Dendritic cell treated with granulocyte-macrophage colony-stimulating factor and Interleukin-4, amounts not matched to agents 40 ng/mL and 50 ng/mL, for 4 days (primary cell): ENCODE data around the gene PPP5C.
A peak's percentile ranks its signal among the peaks of the same experiment; 100 is the strongest.

Source experiments
- H3K27ac Mint-ChIP-seq: one replicate; pipeline ENCODE4 v1.8.0; 2022; ENCODE audit warnings: mild to moderate bottlenecking, mixed read lengths
- H3K27me3 Mint-ChIP-seq: one replicate; pipeline ENCODE4 v1.8.0; 2022; ENCODE audit warnings: mild to moderate bottlenecking, mixed read lengths
- H3K36me3 Mint-ChIP-seq: one replicate; pipeline ENCODE4 v1.8.0; 2022; ENCODE audit warnings: low read depth, mixed read lengths
- H3K4me1 Mint-ChIP-seq: one replicate; pipeline ENCODE4 v1.8.0; 2022; ENCODE audit warnings: low read depth, mixed read lengths
- H3K4me3 Mint-ChIP-seq: one replicate; pipeline ENCODE4 v1.8.0; 2022; ENCODE audit warnings: mild to moderate bottlenecking, moderate library complexity, mixed read lengths
- H3K9me3 Mint-ChIP-seq: one replicate; pipeline ENCODE4 v1.8.0; 2022; ENCODE audit warnings: mixed read lengths
- intact Hi-C: fragments of 100-400 bp; cut with micrococcal nuclease; formaldehyde crosslinking; loops from one replicate; pipeline ENCODE4 v1.15.0; 2022

Gene PPP5C

DNA sequence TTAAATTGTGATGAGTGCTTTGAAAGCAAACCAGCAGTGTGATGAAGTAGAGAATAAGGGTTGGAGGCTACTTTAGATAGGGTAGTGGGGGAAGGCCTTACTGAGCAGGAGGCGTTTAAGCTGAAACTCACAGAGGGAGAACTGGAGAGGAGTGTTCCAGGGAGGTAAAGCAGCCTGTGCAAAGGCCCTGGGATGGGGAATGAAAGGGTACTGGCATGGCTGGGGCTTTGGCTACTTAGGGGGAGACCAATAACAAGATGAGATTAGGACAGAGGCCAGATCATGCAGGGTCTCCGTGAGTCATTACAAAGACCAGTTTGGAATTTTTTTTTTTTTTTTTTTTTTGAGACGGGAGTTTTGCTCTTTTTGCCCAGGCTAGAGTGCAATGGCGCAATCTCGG lies 1.1 kb downstream of the PPP5C start:
- peaks cover 25% of the 10 kb centered on the region for H3K36me3 Mint-ChIP-seq
- intact Hi-C loops = no loop called here

DNA sequence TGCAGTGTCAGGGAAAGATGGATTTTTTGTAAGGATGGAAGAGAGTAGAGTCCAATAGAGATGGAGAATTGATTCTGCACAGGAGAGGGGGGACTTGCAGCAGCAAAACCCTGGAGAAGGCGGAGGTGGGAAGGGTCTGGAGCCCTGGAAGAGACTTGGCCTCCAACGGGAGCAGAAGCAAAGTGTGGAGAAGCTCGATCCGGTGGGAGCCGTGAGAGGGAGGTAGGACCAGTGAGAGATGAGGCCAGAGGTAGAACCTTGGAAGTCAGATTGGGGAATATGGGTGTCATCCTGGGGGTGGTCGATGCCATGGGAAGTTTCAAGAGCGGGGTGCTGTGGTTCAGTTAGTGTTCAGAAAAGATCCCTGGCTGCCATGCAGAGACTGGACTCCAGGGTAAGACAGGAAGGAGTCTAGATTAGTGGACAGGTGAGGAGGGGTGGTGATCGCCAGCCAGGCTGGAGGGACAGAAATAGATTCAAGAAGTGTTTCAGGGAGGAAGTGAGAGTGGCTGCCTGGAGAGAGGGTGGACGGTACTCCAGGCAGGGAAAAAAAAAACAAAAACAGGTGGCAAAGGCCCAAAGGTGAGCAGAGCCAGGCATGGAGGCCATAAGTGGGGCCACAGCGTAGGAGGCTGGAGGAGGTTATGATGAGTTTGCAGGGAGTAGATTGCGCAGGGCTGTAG lies 2.6 kb downstream of the PPP5C start:
- Mint-ChIP-seq H3K9me3 (no peaks in the 10 kb centered on the region), H3K27ac (peak overlapping the region; percentile 73), H3K36me3 (peaks cover 40% of the 10 kb centered on the region), H3K4me1 (peaks cover 56% of the 10 kb centered on the region), H3K27me3 (peaks cover 2% of the 10 kb centered on the region), H3K4me3 (peak overlapping the region; percentile 46)
- intact Hi-C loops = no loop called here

More for the DNA sequence above, 1.1 kb downstream of the PPP5C start:
- H3K27ac Mint-ChIP-seq = peak overlapping the region; percentile 92
- peak overlapping the region; percentile 21 for H3K4me3 Mint-ChIP-seq
- H3K9me3 Mint-ChIP-seq = no peaks in the 10 kb centered on the region
- peaks cover 14% of the 10 kb centered on the region for H3K27me3 Mint-ChIP-seq
- H3K4me1 Mint-ChIP-seq = peaks cover 59% of the 10 kb centered on the region

DNA sequence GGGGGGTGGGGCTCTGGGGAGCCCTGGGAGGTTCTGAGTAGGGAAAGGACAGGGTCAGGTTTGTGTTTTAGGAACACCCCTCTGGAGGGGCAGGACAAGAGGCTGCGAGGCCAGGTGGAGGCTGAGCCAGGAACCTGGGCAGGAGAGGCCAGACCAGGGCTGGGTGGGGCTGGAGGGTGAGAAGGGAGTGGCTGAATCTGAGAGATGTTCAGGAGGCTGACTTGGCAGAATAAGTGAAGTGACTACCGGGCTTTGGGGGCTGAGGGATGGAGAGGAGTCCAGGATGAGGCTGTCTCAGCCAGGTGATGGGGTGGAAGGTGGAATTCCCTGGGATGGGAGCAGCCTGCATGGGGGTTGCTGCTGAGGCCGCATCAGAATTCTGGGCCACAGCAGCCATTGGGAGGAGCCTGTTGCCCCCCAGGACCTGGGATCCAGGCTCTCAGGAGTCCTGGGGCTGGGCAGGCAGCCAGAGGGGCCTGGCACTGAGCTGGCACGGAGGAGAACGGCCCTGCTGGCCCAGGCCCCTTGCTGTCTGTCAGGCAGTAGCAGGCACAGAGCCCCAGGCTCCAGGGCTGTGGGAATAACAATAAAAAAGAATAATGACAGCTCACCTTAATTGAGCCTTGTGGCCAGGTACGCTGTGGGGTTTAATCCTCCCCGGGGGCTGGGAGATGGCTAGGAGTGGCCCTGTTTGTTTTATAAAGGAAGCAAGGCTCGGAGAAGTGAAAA lies 3.3 kb downstream of the PPP5C start:
- intact Hi-C loops = no loop called here

DNA sequence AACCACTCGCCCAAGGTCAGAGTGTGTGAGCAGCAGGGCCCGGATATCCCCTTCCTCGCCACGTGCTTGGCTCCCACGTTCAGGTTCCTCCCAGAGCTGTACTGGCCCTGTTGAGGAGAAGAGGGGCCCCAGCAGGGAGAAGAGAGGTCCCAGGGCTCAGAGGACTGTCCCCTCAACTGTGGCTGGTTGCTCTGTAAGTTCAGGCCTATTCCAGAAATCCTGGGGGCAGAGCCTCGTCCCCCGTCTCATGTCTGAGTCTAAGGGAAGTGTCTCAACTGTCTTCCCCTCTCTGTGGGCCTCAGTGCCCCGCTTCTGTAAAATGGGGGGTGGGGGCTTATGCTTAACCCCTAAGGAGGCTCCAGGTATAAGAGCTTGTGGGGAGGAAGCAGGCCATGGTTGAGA lies 3.9 kb downstream of the PPP5C start:
- intact Hi-C loops = no loop called here
- H3K4me3 Mint-ChIP-seq = no peak overlapping the region

More for the DNA sequence above, 3.3 kb downstream of the PPP5C start:
- Mint-ChIP-seq H3K36me3 (peaks cover 47% of the 10 kb centered on the region), H3K27ac (peak overlapping the region; percentile 73), H3K4me1 (peaks cover 52% of the 10 kb centered on the region), H3K4me3 (peak overlapping the region; percentile 32), H3K9me3 (no peaks in the 10 kb centered on the region), H3K27me3 (peaks cover 2% of the 10 kb centered on the region)

DNA sequence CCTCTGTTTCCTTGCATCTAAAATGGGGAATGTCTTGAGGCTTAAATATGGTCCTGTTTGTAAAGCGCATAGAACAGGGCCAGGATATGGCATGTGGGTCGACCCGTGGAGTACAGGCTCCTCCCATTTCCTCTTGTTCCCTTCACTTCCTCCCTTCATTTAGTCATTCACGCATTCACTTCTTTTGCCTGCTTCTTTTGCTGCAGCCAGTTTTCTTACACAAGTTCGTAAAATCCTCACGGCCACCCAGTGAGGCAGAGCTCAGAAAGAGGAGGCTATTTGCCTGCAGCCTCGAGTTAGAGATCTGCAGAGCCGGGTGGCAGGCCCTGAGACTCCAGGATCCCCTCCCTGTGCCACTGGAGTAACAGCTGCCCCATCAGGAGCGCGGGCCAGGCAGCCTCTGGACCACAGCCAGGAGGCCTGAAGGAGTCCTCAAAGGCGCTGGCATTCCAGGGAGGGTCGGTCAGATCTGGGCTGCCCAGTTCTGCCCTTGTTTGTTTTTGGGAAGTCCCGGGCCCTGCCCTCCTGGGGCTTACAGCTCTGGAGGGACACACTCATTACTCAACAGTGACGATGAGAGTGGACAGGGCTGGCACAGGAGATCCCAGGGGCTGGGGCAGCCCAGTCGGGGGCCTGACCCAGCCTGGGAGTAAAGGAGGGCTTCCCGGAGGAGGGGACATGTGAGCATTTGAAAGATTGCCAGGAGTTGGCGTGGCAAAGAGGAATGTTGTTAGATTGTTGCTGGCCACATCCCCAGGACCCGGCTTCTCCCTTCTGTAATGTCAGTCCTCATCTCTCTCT lies 4.6 kb downstream of the PPP5C start:
- Mint-ChIP-seq H3K4me3 (no peak overlapping the region), H3K27me3 (no peaks in the 10 kb centered on the region), H3K27ac (peak overlapping the region; percentile 73), H3K9me3 (no peaks in the 10 kb centered on the region), H3K4me1 (peaks cover 52% of the 10 kb centered on the region), H3K36me3 (peaks cover 60% of the 10 kb centered on the region)
- intact Hi-C loops = no loop called here

More for the DNA sequence above, 3.9 kb downstream of the PPP5C start:
- H3K9me3 Mint-ChIP-seq = no peaks in the 10 kb centered on the region
- peaks cover 53% of the 10 kb centered on the region for H3K36me3 Mint-ChIP-seq
- no peaks in the 10 kb centered on the region for H3K27me3 Mint-ChIP-seq
- H3K27ac Mint-ChIP-seq = peak overlapping the region; percentile 73
- peaks cover 52% of the 10 kb centered on the region for H3K4me1 Mint-ChIP-seq

DNA sequence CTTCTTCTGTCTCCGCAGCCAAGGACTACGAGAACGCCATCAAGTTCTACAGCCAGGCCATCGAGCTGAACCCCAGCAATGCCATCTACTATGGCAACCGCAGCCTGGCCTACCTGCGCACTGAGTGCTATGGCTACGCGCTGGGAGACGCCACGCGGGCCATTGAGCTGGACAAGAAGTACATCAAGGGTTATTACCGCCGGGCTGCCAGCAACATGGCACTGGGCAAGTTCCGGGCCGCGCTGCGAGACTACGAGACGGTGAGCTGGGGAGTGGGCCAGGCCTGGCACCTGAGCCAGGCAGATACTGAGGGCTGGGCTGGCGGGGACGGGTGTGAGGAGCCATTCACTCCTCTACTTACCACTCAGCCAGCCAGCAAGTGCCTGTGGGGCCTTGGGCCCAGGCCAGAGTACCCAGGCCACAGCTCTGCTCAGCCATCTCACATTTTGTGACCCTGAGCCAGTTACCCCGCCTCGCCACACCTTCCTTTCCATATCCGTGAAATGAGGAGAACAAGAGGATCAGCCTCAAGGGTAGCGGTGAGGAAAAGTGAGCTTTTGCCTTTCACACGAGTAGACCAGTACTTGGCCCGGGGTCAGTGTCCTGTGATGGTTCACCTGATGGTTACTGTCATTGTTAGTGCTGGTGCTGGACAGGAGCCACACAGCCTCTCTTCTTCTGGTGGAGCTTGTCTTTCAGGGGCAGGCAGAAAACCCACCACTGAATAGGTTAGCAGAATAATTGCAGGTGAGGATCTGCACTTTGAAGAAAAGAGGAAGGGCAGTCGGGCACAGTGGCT lies 7.0 kb downstream of the PPP5C start:
- H3K9me3 Mint-ChIP-seq = no peaks in the 10 kb centered on the region
- H3K36me3 Mint-ChIP-seq = peaks cover 72% of the 10 kb centered on the region
- H3K4me3 Mint-ChIP-seq = no peak overlapping the region
- H3K4me1 Mint-ChIP-seq = peaks cover 33% of the 10 kb centered on the region
- intact Hi-C loops = no loop called here
- no peak overlapping the region for H3K27ac Mint-ChIP-seq
- H3K27me3 Mint-ChIP-seq = no peaks in the 10 kb centered on the region

DNA sequence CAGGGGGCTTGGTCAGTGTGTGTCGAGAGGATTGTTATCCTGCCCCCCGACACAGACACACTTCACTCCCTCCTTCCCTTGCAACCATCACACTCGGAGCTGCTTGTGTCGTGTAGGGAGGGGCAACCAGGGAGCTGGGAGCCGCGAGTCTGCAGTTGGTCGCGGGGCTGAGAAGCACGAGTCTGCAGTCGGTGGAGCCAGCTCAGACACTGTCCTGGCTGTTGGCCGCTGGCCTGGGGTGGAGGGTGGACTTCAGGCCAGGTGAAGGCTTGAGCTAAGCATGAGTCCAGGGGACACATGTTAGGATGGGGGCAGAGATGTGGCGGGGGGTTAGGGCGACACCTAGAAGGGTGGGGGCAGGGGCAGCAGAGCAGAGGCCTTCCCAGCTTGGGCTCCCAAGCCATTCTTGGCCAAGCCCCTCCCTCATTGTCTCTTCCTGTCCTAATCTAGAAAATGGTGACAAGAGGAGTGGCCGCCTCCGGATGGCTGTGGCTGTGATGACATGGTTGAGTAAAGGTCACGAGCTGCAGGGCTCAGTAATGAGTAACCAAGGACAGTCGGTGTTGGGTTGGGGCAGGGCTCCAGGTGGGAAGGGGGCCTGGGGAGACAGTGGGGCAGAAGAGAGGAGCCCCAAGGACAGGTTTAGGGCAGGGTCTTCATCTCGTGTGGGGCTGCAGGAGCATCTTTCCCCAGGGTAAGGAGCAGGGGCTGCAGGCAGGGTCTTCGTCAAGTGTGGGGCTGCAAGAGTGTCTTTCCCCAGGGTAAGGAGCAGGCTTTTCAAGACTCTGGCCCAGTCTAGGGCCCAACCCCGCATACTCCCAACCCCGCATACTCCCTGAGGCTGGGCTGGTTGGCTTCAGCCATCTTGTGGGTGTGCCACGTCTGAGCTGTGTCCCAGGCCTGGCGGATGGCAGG lies 8.6 kb downstream of the PPP5C start:
- Mint-ChIP-seq H3K27ac (no peak overlapping the region), H3K36me3 (peaks cover 67% of the 10 kb centered on the region), H3K27me3 (no peaks in the 10 kb centered on the region), H3K9me3 (no peaks in the 10 kb centered on the region), H3K4me3 (no peak overlapping the region), H3K4me1 (peaks cover 17% of the 10 kb centered on the region)
- intact Hi-C loops = no loop called here

DNA sequence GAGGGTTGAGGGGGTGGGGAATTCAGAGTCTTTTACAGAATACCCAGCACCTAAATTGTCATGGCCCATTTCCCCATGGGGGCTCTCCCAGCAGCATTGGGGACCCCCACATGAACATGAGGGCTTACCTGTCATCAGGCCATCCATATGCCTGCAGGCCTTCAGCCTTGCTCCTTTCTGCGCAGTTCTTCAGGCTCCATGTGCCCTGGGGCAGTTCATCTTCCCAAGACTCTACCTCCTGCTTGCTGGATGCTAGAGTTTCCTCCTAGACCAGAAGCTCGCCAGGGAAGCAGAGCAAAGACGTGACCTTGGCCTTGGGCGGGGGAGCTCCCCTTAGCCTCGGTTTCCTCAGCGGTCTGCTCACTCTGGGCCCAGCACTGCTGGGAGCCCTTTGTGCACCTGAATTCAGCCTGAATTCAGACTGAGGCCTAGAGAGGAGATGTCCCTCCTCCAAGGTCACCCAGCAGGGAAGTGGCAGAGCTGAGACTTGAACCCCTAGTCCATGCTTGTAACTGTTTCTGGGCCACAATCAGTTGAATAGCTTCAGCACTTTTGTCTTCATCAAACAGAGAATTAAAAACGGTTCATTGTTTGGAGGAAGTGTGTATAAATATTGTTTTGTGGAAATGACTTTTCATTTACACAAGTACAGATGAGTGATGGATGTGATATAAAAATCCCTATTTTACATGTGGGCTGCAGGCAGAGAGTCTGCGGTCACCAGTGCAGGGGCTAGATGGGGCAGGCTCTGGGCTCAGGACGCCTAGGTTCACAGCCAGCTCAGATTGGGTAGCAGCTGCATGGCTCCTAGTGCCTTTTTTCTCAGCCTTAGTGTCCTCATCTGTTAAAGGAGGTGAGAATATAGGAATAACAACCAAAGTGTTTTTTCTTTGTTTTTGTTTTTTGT lies 9.5 kb downstream of the PPP5C start:
- peaks cover 72% of the 10 kb centered on the region for H3K36me3 Mint-ChIP-seq

DNA sequence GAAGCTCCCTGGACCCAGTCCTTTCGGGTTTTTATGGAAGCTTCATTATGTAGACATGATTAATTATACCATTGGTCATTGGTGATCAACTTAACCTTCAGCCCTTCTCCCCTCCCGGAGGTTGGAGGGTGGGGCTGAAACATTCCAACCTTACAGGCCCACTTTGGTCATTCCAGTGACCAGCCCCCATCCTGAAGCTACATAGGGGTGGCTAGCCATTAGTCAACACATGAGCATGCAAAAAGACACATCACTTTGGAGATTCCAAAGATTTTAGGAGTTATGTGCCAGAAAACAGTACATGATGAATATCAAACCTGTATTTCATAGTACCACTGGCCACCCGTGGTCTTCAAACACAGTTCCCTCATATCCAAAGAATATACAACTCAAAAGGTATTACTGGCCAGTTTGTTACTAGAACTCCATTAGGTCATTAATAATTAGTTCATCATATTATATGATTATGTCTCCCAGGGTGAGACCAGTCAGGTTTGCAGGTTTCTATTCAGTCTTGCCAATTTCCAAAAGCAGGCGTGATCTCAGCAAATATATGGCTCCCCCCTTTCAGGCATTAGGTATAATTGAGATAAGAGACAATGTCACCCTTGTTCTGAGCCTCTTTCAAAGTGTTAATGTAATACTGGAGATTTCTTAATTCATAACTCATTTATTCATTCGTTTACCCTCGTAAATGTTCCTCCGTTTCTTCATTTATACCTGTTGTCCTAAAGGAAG lies 11.1 kb downstream of the PPP5C start:
- Mint-ChIP-seq H3K4me1 (no peaks in the 10 kb centered on the region), H3K4me3 (no peak overlapping the region), H3K27ac (no peak overlapping the region), H3K9me3 (no peaks in the 10 kb centered on the region), H3K36me3 (peaks cover 62% of the 10 kb centered on the region), H3K27me3 (no peaks in the 10 kb centered on the region)
- intact Hi-C loops = no loop called here

More for the DNA sequence above, 9.5 kb downstream of the PPP5C start:
- Mint-ChIP-seq H3K27me3 (no peaks in the 10 kb centered on the region), H3K27ac (no peak overlapping the region), H3K4me1 (peaks cover 8% of the 10 kb centered on the region), H3K9me3 (no peaks in the 10 kb centered on the region), H3K4me3 (no peak overlapping the region)
- intact Hi-C loops = no loop called here

DNA sequence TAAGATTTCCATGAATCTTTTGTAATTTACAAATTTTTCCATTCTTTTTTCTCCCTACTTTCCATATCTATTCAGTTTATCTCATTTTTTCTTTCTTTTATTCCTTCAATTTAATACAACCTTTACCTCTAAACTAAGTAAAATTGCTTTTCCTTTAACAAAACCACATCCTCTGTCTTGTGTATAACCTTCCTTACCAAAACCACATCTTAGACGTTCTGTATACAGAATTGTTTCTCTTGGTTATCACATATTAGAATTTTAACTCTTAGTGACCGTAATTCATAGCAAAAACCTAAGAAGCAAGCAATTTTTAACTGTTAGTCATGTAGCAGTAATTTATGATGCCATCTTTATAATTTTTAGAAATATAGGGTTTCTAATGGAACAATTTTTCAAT lies 15.0 kb downstream of the PPP5C start:
- intact Hi-C loops = no loop called here

DNA sequence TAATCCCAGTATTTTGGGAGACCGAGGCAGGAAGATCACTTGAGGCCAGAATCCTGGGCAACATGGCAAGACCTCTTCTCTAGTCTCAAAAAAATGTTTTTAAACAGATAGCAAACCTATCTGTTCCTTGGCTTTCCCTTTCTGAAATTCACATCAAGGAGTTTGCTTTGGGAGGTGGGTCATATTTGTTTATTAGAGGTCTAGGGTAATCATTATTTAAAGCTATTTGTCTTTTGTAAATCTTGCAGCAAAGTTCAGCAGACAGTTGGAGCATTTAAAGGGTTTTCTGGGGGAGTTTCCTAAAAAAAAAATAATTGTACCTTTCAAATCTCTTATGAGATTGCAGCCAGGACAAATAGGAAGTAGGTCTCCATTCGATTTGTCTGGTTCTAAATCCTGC lies 17.5 kb downstream of the PPP5C start:
- intact Hi-C loops = no loop called here
- H3K36me3 Mint-ChIP-seq = peaks cover 60% of the 10 kb centered on the region
- no peaks in the 10 kb centered on the region for H3K27me3 Mint-ChIP-seq
- no peak overlapping the region for H3K27ac Mint-ChIP-seq
- no peaks in the 10 kb centered on the region for H3K9me3 Mint-ChIP-seq
- no peak overlapping the region for H3K4me3 Mint-ChIP-seq
- H3K4me1 Mint-ChIP-seq = no peaks in the 10 kb centered on the region

More for the DNA sequence above, 15.0 kb downstream of the PPP5C start:
- Mint-ChIP-seq H3K27me3 (no peaks in the 10 kb centered on the region), H3K36me3 (peaks cover 52% of the 10 kb centered on the region), H3K9me3 (no peaks in the 10 kb centered on the region), H3K27ac (no peak overlapping the region), H3K4me1 (no peaks in the 10 kb centered on the region), H3K4me3 (no peak overlapping the region)
